DOHH2 (cell line): ENCODE data around the gene JMY.

Source experiments
- H3F3A ChIP-seq: fragments of 200-600 bp; sonication (generic), shearing (Covaris generic); 2 replicates; pipeline ENCODE4 v1.6.0; 2016; ENCODE audit warnings: antibody characterized with exemption, mild to moderate bottlenecking; ENCODE audit not compliant: control insufficient read depth, insufficient read depth
- H3K27ac ChIP-seq: fragments of 200-600 bp; sonication (generic); 2 replicates; pipeline ENCODE4 v1.5.1; 2014; ENCODE audit warnings: low read depth, mild to moderate bottlenecking, low read length, moderate library complexity
- H3K27me3 ChIP-seq: fragments of 200-600 bp; sonication (generic); 2 replicates; pipeline ENCODE4 v1.6.1; 2014; ENCODE audit warnings: mild to moderate bottlenecking, low read length, mixed read lengths; ENCODE audit not compliant: control insufficient read depth
- H3K36me3 ChIP-seq: fragments of 200-600 bp; sonication (generic); 2 replicates; pipeline ENCODE4 v1.6.1; 2014; ENCODE audit warnings: mild to moderate bottlenecking, low read length, moderate library complexity, mixed read lengths; ENCODE audit not compliant: control insufficient read depth
- H3K4me1 ChIP-seq: fragments of 200-600 bp; sonication (generic); 2 replicates; pipeline ENCODE4 v1.6.1; 2014; ENCODE audit warnings: mild to moderate bottlenecking, low read length, mixed read lengths; ENCODE audit not compliant: control insufficient read depth
- H3K4me2 ChIP-seq: fragments of 200-600 bp; sonication (generic); 2 replicates; pipeline ENCODE4 v1.6.0; 2014; ENCODE audit warnings: mild to moderate bottlenecking, low read length, moderate library complexity
- H3K4me3 ChIP-seq: fragments of 200-600 bp; sonication (generic); 2 replicates; pipeline ENCODE4 v1.5.1; 2014; ENCODE audit warnings: mild to moderate bottlenecking, low read length, mixed read lengths
- H3K79me2 ChIP-seq: fragments of 200-600 bp; sonication (generic); 2 replicates; pipeline ENCODE4 v1.6.1; 2014; ENCODE audit warnings: mild to moderate bottlenecking, low read length, mixed read lengths; ENCODE audit not compliant: control insufficient read depth
- H3K9me2 ChIP-seq: fragments of 200-600 bp; sonication (generic); replicated peaks from 2 replicates; pipeline ENCODE4 v1.6.1; 2014; ENCODE audit warnings: mild to moderate bottlenecking, low read length, mixed read lengths; ENCODE audit not compliant: control insufficient read depth
- H3K9me3 ChIP-seq: fragments of 200-600 bp; sonication (generic); 2 replicates; pipeline ENCODE4 v1.6.1; 2014; ENCODE audit warnings: antibody characterized with exemption, low read length, mixed read lengths; ENCODE audit not compliant: control insufficient read depth, insufficient read depth
- H4K20me1 ChIP-seq: fragments of 200-600 bp; sonication (generic); 2 replicates; pipeline ENCODE4 v1.6.0; 2014; ENCODE audit warnings: low read depth, mild to moderate bottlenecking, antibody characterized with exemption, low read length, moderate library complexity; ENCODE audit not compliant: control insufficient read depth, insufficient read depth
- EZH2phosphoT487 ChIP-seq: fragments of 200-600 bp; sonication (generic); IDR thresholded peaks from 2 replicates; pipeline ENCODE4 v1.6.1; 2017; ENCODE audit warnings: borderline replicate concordance, mild to moderate bottlenecking, antibody characterized with exemption, low read length, moderate library complexity, mixed read lengths
- TF ChIP-seq, protein P1 (sequence below): fragments of 200-600 bp; sonication (generic); IDR thresholded peaks from one replicate; pipeline ENCODE4 v1.5.1; 2014; ENCODE audit warnings: antibody characterized with exemption, mild to moderate bottlenecking, low read depth, low read length; ENCODE audit not compliant: poor library complexity, severe bottlenecking

The JMY gene

DNA sequence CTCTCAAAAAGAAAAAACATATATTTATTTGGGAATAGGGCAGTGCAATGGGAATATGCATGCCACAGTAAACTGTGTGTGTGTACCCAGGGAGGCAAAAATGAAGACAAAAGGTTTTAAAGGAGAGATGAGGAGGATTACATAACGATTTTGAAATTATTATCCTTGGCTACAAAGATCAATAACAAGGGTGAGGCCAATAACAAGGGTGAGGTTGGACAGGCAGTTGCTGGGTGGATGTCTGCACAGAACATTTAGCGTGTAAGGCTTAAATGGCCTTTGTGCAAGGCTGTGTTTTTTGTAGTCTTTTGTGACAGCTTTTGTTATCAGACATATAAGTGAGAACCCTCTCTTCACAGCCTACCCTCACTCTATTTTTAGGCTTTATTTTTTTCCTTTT lies 114.0 kb downstream of the JMY start:
- Histone ChIP-seq H3K79me2 (no peaks in the 10 kb centered on the region), H3K36me3 (no peaks in the 10 kb centered on the region), H3K27ac (no peak overlapping the region), H3K27me3 (no peaks in the 10 kb centered on the region), H3K4me3 (no peak overlapping the region), H3K4me2 (no peak overlapping the region), H4K20me1 (no peaks in the 10 kb centered on the region), H3F3A (no peaks in the 10 kb centered on the region), H3K9me3 (no peaks in the 10 kb centered on the region), H3K9me2 (no peaks in the 10 kb centered on the region), H3K4me1 (no peaks in the 10 kb centered on the region)
- TF ChIP-seq EZH2phosphoT487: no peak
- TF ChIP-seq, protein P1, sequence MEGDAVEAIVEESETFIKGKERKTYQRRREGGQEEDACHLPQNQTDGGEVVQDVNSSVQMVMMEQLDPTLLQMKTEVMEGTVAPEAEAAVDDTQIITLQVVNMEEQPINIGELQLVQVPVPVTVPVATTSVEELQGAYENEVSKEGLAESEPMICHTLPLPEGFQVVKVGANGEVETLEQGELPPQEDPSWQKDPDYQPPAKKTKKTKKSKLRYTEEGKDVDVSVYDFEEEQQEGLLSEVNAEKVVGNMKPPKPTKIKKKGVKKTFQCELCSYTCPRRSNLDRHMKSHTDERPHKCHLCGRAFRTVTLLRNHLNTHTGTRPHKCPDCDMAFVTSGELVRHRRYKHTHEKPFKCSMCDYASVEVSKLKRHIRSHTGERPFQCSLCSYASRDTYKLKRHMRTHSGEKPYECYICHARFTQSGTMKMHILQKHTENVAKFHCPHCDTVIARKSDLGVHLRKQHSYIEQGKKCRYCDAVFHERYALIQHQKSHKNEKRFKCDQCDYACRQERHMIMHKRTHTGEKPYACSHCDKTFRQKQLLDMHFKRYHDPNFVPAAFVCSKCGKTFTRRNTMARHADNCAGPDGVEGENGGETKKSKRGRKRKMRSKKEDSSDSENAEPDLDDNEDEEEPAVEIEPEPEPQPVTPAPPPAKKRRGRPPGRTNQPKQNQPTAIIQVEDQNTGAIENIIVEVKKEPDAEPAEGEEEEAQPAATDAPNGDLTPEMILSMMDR: no peak

DNA sequence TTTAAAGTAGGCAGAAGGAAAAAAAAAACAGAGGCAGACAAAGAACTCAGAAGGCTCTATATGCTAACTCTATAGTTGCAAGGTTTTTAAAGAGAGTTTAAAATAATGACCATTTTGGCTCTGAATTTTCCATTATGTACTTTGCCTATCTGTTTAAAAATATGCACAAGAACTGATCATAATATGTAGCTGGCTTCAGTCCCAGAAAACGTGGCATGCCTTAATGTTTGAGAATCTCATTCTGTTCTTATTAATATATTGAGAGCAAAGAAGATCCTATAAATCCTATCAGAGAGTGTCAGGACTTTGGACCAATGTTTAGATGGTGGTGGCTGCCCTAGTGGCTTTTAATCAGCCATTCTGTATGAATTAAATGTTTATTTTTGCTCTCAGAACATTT lies 121.5 kb downstream of the JMY start:
- H3K9me3 ChIP-seq: no peaks in the 10 kb centered on the region
- TF ChIP-seq EZH2phosphoT487: no peak
- TF ChIP-seq, protein P1: no peak
- H3K4me1 ChIP-seq: no peaks in the 10 kb centered on the region
- no peak overlapping the region for H3K27ac ChIP-seq
- H3K36me3 ChIP-seq: no peaks in the 10 kb centered on the region
- H3K4me2 ChIP-seq: no peak overlapping the region
- H3K79me2 ChIP-seq: no peaks in the 10 kb centered on the region
- H4K20me1 ChIP-seq: no peaks in the 10 kb centered on the region
- H3K4me3 ChIP-seq: no peak overlapping the region
- no peaks in the 10 kb centered on the region for H3K27me3 ChIP-seq
- H3K9me2 ChIP-seq: no peaks in the 10 kb centered on the region
- H3F3A ChIP-seq: no peaks in the 10 kb centered on the region
